ENCODE results near the gene SNX25. TPM values are rescaled to one million over a fixed set of nuclear protein-coding genes. Genes with fewer than 3 reads are reported as not detected.

The SNX25 gene
- total and polyA plus RNA-seq, 2 of the 13 experiments (the other 11 are each of a cell fraction or from before 2014, with no cell fraction given) = 23.4 to 23.5 TPM

DNA sequence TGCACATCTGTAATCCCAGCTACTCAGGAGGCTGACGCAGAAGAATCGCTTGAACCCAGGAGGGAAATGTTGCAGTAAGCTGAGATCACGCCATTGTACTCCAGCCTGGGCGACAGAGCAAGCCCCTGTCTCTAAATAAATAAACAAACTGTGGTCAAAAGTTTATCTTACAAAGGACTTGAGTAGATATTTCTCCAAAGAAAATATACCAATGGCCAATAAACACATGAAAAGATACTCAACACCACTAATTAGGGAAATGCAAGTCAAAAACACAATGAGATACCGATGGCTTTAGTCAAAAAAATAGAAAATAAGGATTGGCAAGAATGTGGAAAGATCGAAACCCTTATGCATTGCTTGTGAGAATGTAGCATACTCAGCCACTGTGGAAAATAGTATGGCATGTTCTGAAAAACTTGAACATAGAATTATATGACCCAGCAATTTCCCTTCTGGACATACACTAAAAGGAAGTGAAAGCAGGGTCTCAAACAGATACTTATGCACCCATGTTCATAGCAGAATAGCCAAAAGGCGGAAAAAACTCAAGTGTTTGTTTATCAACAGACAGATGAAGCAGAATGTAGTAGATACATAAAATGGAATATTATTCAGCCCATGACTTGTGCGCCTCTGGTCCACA, 3.6 kb upstream of the SNX25 start:
- intact Hi-C loops (cut with micrococcal nuclease; ENCODE audit: unreplicated experiment) = no loop called here
- ChIA-PET POLR2A (no interaction called here), CTCF (ENCODE audit: low intra/inter-chr PET ratio, low total read pairs) (no interaction called here)
- in situ Hi-C loops (cut with HindIII; ENCODE audit: extremely low pct_ligation_motif_present, low pct_unique_long_range_greater_than_20kb) = no loop called here
- H3K9me3 ChIP-seq (ENCODE audit: low read length) = no peaks in the 10 kb centered on the region
- no peak for ATAC-seq
- H3K27ac ChIP-seq (ENCODE audit: extremely low read length, insufficient read depth, low read length) = no peak overlapping the region
- no TSS peak for BruUV-seq (replicated peaks)
- TF ChIP-seq ZNF446 (CRISPR knock-in tag; IDR thresholded peaks at IDR 0.05) = no peak
- no peak for TF ChIP-seq ZNF646 (CRISPR knock-in tag; IDR thresholded peaks at IDR 0.05)
- no peak for TF ChIP-seq ZNF572 (CRISPR knock-in tag; IDR thresholded peaks at IDR 0.05)
- no peak for TF ChIP-seq ATM (IDR thresholded peaks at IDR 0.05; ENCODE audit: borderline replicate concordance)
- TF ChIP-seq KMT2A (CRISPR knock-in tag; IDR thresholded peaks at IDR 0.05) = no peak
- TF ChIP-seq ZNF101 (CRISPR knock-in tag; IDR thresholded peaks at IDR 0.05; ENCODE audit: borderline replicate concordance, low read depth) = no peak
- TF ChIP-seq, protein P1, sequence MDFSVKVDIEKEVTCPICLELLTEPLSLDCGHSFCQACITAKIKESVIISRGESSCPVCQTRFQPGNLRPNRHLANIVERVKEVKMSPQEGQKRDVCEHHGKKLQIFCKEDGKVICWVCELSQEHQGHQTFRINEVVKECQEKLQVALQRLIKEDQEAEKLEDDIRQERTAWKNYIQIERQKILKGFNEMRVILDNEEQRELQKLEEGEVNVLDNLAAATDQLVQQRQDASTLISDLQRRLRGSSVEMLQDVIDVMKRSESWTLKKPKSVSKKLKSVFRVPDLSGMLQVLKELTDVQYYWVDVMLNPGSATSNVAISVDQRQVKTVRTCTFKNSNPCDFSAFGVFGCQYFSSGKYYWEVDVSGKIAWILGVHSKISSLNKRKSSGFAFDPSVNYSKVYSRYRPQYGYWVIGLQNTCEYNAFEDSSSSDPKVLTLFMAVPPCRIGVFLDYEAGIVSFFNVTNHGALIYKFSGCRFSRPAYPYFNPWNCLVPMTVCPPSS (IDR thresholded peaks at IDR 0.05) = no peak
- no peak for TF ChIP-seq ZNF83 (CRISPR knock-in tag; IDR thresholded peaks at IDR 0.05; ENCODE audit: borderline replicate concordance)
- TF ChIP-seq HOXA9 (CRISPR knock-in tag; IDR thresholded peaks at IDR 0.05; ENCODE audit: borderline replicate concordance) = no peak
- TF ChIP-seq, protein P2, sequence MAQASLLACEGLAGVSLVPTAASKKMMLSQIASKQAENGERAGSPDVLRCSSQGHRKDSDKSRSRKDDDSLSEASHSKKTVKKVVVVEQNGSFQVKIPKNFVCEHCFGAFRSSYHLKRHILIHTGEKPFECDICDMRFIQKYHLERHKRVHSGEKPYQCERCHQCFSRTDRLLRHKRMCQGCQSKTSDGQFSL (CRISPR knock-in tag; IDR thresholded peaks at IDR 0.05) = no peak
- no peaks in the 10 kb centered on the region for H4K20me1 ChIP-seq (ENCODE audit: insufficient read depth, low read length)
- H3K79me2 ChIP-seq (ENCODE audit: insufficient read depth, low read length) = peaks cover 30% of the 10 kb centered on the region
- no peak overlapping the region for H3K9ac ChIP-seq (ENCODE audit: insufficient read depth, low read depth, low read length)
- no peak for FAIRE-seq
- no peak for DNase-seq (ENCODE audit: low spot score)
- no peaks in the 10 kb centered on the region; a peak in 1 of 5 replicates for H3K27me3 ChIP-seq (ENCODE audit: control insufficient read depth in 1 of 2, insufficient read depth in 2 of 2, low read length in 2 of 2)
- 97% methylated on average over 8 of the region's 8 CpGs for WGBS (ENCODE audit: low lambda C conversion rate)
- H2AFZ ChIP-seq (ENCODE audit: low read length) = no peak overlapping the region
- peaks cover 43% of the 10 kb centered on the region for H3K4me1 ChIP-seq (ENCODE audit: insufficient read depth, low read length)
- no peak overlapping the region for H3K4me2 ChIP-seq (ENCODE audit: low read depth, low read length)
- no peak overlapping the region for H3K4me3 ChIP-seq (replicated peaks in 1 of 3; ENCODE audit: insufficient read depth in 1 of 3, low read depth in 2 of 3, low read length in 3 of 3)
- no peaks in the 10 kb centered on the region for H3K36me3 ChIP-seq (replicated peaks in 1 of 2; ENCODE audit: control insufficient read depth in 1 of 2, insufficient read depth in 2 of 2, low read length in 2 of 2)
